Nephron (organoid): ENCODE results near the gene ETV4.
"Not testable (repeated sequence)": the region's sequence is repeated elsewhere in the genome, so short reads cannot be mapped to it uniquely, and the experiment has no call there.

Source experiments
- H3K27ac Mint-ChIP-seq, 3 experiments: 2 replicates each; pipeline ENCODE4 v1.8.0; 2020; ENCODE audit warnings: mixed read lengths in 3 of 3, mild to moderate bottlenecking in 2 of 3, moderate library complexity in 1 of 3
- H3K27me3 Mint-ChIP-seq: 2 replicates; pipeline ENCODE4 v1.8.0; 2021; ENCODE audit warnings: low read depth, mild to moderate bottlenecking, moderate library complexity, mixed read lengths
- H3K36me3 Mint-ChIP-seq: 2 replicates; pipeline ENCODE4 v1.8.0; 2020; ENCODE audit warnings: low read depth, mixed read lengths
- H3K4me1 Mint-ChIP-seq: 2 replicates; pipeline ENCODE4 v1.8.0; 2020; ENCODE audit warnings: mixed read lengths
- H3K4me3 Mint-ChIP-seq, 3 experiments: 2 replicates each; pipeline ENCODE4 v1.8.0; 2020; ENCODE audit warnings: mild to moderate bottlenecking in 3 of 3, mixed read lengths in 3 of 3, moderate library complexity in 2 of 3
- H3K9me3 Mint-ChIP-seq: 2 replicates; pipeline ENCODE4 v1.8.0; 2020; ENCODE audit warnings: mixed read lengths
- TF ChIP-seq, protein P1 (sequence below), 3 experiments: fragments of 200-600 bp; sonication (generic); IDR thresholded peaks; one replicate each; pipeline ENCODE4 v1.5.0; 2021; ENCODE audit warnings: antibody characterized with exemption in 3 of 3; ENCODE audit not compliant: unreplicated experiment in 3 of 3

ETV4 gene

DNA sequence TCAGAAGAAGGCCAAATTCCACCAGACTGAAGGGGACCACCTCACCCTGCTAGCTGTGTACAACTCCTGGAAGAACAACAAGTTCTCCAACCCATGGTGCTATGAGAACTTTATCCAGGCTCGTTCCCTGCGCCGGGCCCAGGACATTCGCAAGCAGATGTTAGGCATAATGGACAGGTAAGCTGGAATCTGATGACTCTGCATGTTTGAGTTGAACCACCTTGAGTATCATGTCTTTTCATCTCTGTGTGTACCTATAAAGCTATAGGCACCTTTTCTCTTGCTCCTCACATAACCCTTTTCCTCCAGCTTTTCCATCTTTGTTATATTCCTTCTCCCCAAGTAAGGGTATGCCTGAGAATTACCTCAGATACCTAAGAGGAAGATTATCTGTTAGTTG is 24.8 kb downstream of the ETV4 start:
- Mint-ChIP-seq H3K9me3 (no peaks in the 10 kb centered on the region), H3K4me1 (peaks cover 5% of the 10 kb centered on the region), H3K27me3 (no peaks in the 10 kb centered on the region), H3K27ac (no peak overlapping the region), H3K4me3 (no peak overlapping the region), H3K36me3 (peaks cover 80% of the 10 kb centered on the region)
- TF ChIP-seq, protein P1, sequence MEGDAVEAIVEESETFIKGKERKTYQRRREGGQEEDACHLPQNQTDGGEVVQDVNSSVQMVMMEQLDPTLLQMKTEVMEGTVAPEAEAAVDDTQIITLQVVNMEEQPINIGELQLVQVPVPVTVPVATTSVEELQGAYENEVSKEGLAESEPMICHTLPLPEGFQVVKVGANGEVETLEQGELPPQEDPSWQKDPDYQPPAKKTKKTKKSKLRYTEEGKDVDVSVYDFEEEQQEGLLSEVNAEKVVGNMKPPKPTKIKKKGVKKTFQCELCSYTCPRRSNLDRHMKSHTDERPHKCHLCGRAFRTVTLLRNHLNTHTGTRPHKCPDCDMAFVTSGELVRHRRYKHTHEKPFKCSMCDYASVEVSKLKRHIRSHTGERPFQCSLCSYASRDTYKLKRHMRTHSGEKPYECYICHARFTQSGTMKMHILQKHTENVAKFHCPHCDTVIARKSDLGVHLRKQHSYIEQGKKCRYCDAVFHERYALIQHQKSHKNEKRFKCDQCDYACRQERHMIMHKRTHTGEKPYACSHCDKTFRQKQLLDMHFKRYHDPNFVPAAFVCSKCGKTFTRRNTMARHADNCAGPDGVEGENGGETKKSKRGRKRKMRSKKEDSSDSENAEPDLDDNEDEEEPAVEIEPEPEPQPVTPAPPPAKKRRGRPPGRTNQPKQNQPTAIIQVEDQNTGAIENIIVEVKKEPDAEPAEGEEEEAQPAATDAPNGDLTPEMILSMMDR (IDR thresholded peaks at IDR 0.05; ENCODE audit: unreplicated experiment in 3 of 3) = no peak

DNA sequence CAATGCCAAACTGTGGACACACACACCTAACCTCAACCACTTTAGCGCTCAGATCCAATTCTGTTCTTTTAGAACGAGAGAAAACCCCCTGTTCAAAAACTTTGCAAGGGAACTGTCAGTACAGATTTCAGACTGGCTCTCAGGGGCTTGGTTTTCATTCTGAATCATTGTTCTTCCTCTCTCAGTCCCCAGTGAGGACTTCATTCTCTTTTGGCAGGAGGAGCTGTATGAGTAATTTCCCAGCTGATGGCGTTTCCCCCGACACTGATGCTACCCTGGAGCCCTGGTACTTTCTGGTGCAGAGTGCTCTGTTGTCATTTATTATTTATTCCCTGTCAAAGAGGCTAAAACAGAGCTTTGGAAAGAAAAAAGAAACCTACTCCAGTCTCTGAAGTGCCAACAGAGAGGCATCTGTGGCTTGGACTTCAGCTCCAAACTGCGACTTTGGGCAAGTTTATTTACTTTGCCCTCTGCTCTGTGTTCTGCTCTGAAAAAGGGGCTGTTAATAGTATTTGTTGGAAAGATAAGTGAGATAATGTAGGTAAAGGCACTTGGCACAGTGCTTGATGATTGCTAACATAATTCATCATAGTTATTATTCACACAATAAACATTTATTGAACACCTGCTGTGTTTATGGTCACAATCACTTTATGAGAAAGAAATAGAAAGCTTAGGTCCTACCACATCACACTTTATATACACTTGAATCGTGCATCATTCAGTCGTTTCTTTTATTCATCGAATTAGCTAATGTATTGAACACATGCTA is 28.3 kb downstream of the ETV4 start:
- no peaks in the 10 kb centered on the region for H3K27me3 Mint-ChIP-seq
- H3K4me1 Mint-ChIP-seq = no peaks in the 10 kb centered on the region
- no peaks in the 10 kb centered on the region for H3K9me3 Mint-ChIP-seq
- H3K4me3 Mint-ChIP-seq = no peak overlapping the region
- peaks cover 68% of the 10 kb centered on the region for H3K36me3 Mint-ChIP-seq
- H3K27ac Mint-ChIP-seq = no peak overlapping the region
- TF ChIP-seq, protein P1 (IDR thresholded peaks at IDR 0.05; ENCODE audit: unreplicated experiment in 3 of 3) = no peak

DNA sequence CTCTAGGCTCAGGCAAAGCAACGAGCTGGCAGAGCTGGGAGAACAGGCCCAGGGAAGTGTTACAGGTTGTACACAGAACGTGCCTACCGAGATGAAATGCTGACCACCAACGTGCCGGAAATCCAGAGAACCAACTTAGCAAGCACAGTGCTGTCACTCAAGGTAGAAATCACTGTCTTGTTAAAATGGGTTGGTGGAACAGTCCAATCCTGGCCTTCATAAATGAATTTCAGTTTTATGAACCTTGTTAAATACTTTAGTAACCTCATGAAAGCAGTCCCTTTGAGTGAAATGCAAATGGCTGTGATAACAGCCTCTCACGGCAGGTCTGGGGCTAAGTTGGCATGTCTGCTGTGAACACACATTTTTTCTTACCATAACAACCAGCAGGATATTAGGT is 29.0 kb downstream of the ETV4 start:
- Mint-ChIP-seq H3K27ac (no peak overlapping the region), H3K4me3 (no peak overlapping the region), H3K36me3 (peaks cover 72% of the 10 kb centered on the region), H3K9me3 (no peaks in the 10 kb centered on the region), H3K4me1 (no peaks in the 10 kb centered on the region), H3K27me3 (no peaks in the 10 kb centered on the region)
- TF ChIP-seq, protein P1 (IDR thresholded peaks at IDR 0.05; ENCODE audit: unreplicated experiment in 3 of 3) = no peak

DNA sequence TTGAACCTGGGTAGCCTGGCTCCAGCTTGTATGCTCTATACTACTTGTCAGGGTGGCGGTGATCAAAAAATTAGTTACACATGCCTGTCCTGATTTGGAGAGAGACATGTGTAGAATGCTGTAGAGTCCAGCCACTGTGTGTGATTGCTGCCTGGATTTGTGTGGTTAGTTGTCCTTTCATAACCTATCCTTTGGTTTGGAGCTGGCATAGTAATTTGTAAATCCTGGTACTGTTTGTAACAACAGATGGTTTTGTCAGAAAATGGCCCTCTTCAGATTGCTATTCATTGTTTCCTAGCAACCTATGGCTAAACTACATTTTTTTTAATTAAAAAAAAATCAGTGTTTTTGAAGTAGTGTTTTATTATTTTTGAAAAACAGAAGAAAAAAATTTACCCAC is 30.5 kb downstream of the ETV4 start:
- Mint-ChIP-seq H3K27me3 (no peaks in the 10 kb centered on the region), H3K9me3 (no peaks in the 10 kb centered on the region), H3K4me1 (no peaks in the 10 kb centered on the region), H3K4me3 (no peak overlapping the region), H3K36me3 (peaks cover 72% of the 10 kb centered on the region), H3K27ac (no peak overlapping the region)
- TF ChIP-seq, protein P1 (IDR thresholded peaks at IDR 0.05; ENCODE audit: unreplicated experiment in 3 of 3) = no peak

DNA sequence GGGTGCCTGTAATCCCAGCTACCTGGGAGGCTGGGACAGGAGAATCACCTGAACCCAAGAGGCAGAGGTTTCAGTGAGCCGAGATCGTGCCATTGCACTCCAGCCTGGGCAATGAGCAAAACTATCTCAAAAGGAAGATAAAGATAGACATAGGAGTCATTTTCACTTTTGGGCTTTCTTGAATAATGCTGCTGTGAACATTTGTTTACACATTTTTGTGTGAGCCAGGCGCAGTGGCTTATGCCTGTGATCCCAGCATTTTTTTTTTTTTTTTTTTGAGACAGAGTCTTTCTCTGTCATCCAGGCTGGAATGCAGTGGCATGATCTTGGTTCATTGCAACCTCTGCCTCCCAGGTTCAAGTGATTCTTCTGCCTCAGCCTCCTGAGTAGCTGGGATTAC is 34.9 kb downstream of the ETV4 start:
- not testable (repeated sequence) for H3K4me1 Mint-ChIP-seq, H3K27me3 Mint-ChIP-seq, H3K9me3 Mint-ChIP-seq, H3K4me3 Mint-ChIP-seq, H3K27ac Mint-ChIP-seq
- peaks cover 70% of the 10 kb centered on the region for H3K36me3 Mint-ChIP-seq

DNA sequence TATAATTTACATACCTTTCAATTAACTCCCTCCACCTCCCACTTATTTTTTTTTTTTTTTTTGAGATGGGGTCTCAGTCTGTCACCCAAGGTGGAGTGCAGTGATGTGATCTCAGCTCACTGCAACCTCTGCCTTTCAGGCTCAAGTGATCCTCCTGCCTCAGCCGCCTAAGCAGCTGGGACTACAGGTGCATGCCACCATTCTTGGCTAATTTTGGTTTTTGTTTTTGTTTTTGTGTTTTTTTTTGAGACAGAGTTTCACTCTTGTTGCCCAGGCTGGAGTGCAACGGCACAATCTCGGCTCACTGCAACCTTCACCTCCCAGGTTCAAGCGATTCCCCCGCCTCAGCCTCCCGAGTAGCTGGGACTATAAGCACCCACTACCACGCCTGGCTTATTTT is 36.7 kb downstream of the ETV4 start:
- not testable (repeated sequence) for H3K4me1 Mint-ChIP-seq, H3K27ac Mint-ChIP-seq, H3K4me3 Mint-ChIP-seq, H3K9me3 Mint-ChIP-seq, H3K27me3 Mint-ChIP-seq
- H3K36me3 Mint-ChIP-seq = peaks cover 75% of the 10 kb centered on the region

DNA sequence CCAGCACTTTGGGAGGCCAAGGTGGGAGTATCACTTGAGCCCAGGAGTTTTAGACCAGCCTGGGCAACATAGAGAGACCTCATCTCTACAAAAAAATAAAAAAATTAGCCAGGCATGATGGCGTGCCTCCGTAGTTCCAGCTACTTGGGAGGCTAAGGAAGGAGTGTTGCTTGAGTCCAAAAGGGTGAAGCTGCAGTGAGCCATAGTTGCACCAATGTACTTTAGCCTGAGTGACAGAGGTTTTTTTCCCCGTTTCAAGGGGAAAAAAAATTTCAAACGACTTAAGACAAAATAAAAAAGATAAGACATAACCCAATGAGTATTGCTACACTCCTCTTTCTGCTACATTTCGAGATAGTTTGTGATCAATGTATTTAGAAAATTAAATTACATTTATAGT is 55.5 kb downstream of the ETV4 start:
- no peaks in the 10 kb centered on the region for H3K4me1 Mint-ChIP-seq
- H3K27me3 Mint-ChIP-seq = no peaks in the 10 kb centered on the region
- no peak overlapping the region for H3K4me3 Mint-ChIP-seq
- no peaks in the 10 kb centered on the region for H3K9me3 Mint-ChIP-seq
- peaks cover 49% of the 10 kb centered on the region for H3K36me3 Mint-ChIP-seq
- TF ChIP-seq, protein P1 (IDR thresholded peaks at IDR 0.05; ENCODE audit: unreplicated experiment in 3 of 3) = no peak
- H3K27ac Mint-ChIP-seq = no peak overlapping the region
